Stimulated activated CD4-positive, alpha-beta T cell treated with anti-CD3 and anti-CD28 coated beads, Interleukin-12 subunit alpha, Interleukin-12 subunit beta, amount 100 ng/mL, for 24 hours (primary cell): Measurements from ENCODE around the gene PAM.

Source experiments
- DNase-seq, 2 experiments: peaks; one replicate each; pipeline ENCODE4 v3.0.0-alpha.2; 2020; ENCODE audit warnings: low read depth in 2 of 2

Gene PAM

GRCh38 chr5:102813740-102814139 lies 58.6 kb downstream of the PAM start:
- DNase-seq, result no peak

GRCh38 chr5:102815084-102815483 lies 60.0 kb downstream of the PAM start:
- no peak for DNase-seq

GRCh38 chr5:102815540-102816332 lies 60.6 kb downstream of the PAM start:
- DNase-seq, result no peak

GRCh38 chr5:102818345-102818744 lies 63.2 kb downstream of the PAM start:
- no peak for DNase-seq

GRCh38 chr5:102818934-102819333 lies 63.8 kb downstream of the PAM start:
- DNase-seq, result no peak

GRCh38 chr5:102819634-102820033 lies 64.5 kb downstream of the PAM start:
- no peak for DNase-seq

- no peak for DNase-seq
These were observed 68.4 kb downstream of the PAM start for GRCh38 chr5:102823441-102823874.

GRCh38 chr5:102826629-102827028 lies 71.5 kb downstream of the PAM start:
- DNase-seq, result no peak

- no peak for DNase-seq
These were observed 75.1 kb downstream of the PAM start for GRCh38 chr5:102830241-102830640.

- no peak for DNase-seq
These were observed 77.3 kb downstream of the PAM start for GRCh38 chr5:102832445-102832844.

GRCh38 chr5:102833146-102833545 lies 78.0 kb downstream of the PAM start:
- DNase-seq, result no peak

GRCh38 chr5:102834438-102834964 lies 79.4 kb downstream of the PAM start:
- DNase-seq, result no peak

GRCh38 chr5:102835717-102836116 lies 80.6 kb downstream of the PAM start:
- DNase-seq, result no peak

GRCh38 chr5:102841021-102841420 lies 85.9 kb downstream of the PAM start:
- DNase-seq, result no peak

- DNase-seq, result no peak
These were observed 88.9 kb downstream of the PAM start for GRCh38 chr5:102843997-102844396.

GRCh38 chr5:102845041-102845440 lies 89.9 kb downstream of the PAM start:
- DNase-seq, result no peak

GRCh38 chr5:102850503-102850902 lies 95.4 kb downstream of the PAM start:
- DNase-seq, result no peak

- no peak for DNase-seq
These were observed 98.6 kb downstream of the PAM start for GRCh38 chr5:102853680-102854079.

GRCh38 chr5:102855681-102856388 lies 100.7 kb downstream of the PAM start:
- no peak for DNase-seq

- no peak for DNase-seq
These were observed 101.3 kb downstream of the PAM start for GRCh38 chr5:102856389-102856777.

GRCh38 chr5:102857076-102857818 lies 102.1 kb downstream of the PAM start:
- DNase-seq, result no peak

GRCh38 chr5:102858221-102858620 lies 103.1 kb downstream of the PAM start:
- no peak for DNase-seq
